Hematopoietic multipotent progenitor cell treated with erythropoietin and hydrocortisone succinate and interleukin-3 and kit ligand, for 4 days (in vitro differentiated cells): ENCODE results near the gene RNF14.

Experiments
- DNase-seq: peaks from one replicate; pipeline ENCODE4 v3.0.0-alpha.2; 2015

RNF14 gene

DNA sequence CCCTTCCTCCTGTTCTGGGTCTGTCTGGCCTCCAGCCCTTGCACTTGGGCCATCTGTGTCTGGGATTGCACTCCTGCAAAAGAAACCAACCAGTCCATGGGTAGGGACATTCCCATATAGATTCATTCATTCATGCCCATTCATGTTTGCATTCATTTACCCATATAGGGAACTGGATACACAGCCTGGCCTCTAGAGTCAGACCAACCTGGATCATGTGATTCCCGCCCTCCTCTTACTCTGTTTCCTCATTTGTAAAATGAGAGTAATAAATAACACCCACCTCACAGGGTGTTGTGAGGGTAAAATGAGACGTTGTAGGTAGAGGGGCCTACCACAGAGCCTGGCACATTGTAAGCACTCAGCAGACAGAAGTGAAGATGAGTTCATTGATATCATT, 19.4 kb upstream of the RNF14 start:
- no peak for DNase-seq

DNA sequence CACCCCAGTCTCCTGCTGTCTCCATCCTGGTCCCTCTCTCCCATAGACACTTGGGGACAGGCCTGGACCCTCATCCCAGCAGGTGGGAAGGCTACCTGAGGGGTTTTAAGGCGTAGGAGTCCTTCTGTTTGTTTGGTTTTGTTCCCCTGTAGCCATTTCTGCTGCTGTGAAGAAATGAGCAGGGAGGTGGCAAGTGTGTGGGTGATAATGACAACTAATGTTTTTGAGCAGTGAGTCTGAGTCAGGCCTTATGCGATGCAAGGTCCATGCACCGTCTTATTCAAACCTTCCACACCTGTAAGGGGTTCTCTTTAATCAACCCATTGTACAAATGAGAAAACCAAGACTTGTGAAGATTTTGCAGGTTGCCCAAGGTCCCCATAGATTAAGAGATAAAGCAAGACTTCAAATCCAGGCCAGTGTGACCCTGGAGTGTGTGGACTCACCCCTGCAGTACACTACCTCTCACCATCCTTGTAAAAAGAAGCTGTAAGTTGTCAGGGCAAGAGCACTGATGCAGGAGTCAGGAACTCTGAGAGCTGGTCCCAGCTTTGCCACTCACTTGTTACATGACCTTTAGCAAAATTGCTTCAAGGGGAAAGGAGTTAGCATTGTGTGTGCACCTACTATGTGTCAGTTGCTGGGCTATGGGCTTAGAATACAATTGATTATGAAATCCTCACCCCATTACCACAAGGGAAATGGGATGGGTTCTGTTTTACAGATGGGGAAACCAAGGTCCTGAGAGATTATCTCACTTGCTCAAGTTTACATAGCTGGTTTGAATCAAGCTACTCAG, 18.5 kb upstream of the RNF14 start:
- no peak for DNase-seq

DNA sequence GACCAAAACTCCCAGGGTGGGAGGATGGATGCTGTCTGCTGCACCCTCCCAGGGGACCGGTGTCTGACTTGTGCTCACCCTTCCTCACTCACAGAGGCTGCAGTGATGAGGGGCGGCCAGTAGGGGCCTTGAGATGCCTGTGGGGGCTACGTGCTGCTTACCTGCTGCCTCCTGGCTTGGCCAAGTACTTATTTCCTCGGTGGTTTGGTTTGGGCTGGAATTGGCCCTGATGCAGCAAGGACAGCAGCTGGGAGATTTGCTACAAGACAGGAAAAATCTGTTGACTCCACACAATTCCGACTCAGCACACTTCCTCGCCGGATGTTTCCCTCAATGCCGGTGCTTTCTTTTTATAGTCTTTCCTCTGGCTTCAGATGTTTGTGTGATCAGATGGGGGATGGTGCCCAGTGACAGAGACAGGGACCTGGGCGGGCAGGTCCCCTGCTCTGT, 17.5 kb upstream of the RNF14 start:
- DNase-seq, result peak; percentile 47

DNA sequence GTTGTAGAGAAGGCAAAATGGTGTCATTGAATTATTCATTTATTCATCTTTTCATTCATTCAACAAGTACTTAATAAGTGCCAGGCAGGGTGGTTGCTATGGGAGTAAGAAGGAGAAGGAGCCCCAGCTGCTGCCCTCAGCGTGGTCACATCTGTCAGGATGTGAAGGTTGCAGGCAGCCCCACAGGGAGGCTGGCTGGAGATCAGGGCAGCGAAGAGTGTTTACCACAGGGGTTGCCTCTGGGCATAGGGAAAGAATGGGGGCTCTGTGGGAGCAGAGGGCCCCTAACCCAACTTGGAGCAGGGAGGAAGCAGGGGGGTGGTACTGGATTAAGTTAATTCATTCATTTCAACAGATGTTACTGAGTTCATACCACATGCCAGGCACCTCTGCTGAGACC, 16.9 kb upstream of the RNF14 start:
- no peak for DNase-seq

DNA sequence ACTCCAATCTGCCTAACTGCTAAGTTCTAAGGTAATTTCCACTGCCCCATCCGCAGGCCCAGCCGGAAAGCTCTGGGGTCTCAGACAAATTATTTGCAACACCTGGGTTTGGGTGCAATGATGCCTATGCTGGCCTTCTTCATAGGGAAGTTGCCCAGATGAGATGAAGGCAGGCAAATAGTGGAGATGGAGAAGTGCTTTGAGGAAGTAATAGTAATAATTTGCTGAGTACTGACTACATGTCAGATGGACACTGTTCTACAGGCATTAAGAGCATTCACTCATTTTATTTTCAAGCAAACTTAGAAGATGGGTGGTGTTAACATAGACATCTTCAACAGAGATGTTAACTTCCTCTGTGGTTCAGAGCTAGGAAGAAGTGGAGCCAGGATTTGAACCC, 14.7 kb upstream of the RNF14 start:
- DNase-seq, result no peak

DNA sequence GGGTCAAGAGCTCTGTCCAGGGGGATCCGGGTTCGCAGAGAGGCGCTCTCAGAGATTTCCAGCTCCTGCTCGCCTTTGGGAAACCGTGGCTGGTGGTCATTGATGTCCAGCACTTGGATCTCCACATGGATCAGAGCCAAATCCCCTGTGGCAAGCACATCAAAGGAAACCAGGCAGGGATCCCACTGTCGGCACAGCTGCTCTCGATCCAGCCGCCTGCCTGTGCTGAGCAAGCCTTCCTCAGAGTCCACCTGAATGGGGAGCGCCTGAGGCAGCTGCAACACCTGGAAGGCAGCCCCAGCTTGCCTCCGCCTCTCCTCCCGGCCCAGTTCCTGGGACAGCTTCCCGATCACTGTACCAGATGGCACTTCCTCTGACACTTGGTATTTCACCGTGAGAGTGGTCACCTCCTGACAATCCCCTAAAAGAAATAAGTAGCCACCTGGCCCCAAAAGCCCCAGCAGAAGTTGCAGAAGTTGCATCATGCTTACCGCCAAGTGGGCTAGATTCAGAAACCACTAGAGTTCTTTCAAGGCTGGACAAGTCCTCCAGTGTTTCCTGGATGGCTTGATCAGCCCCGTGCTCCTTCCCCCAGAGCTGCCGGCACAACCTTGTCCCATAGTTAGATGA, 11.4 kb upstream of the RNF14 start:
- peak; percentile 53 for DNase-seq

DNA sequence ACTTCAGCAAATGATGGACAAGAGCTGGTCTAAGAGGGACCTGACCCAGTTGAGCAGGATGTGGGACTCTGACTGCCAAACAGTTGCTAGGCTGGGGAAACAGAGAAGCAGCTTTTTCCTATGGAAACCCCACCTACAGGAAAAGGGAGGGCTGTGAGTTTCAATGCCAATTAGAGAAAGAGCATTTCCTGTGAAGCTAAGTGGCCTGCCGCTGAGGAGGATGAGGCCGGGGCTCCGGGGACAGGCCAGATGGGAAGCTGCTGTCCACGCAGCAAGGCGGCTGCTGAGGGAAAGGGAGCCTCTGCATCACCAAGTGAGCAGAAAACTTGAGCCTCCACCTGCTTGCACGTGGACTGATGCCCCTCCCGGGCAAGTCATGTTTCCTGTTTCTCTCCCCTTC, 10.8 kb upstream of the RNF14 start, which contains the start of gene PCDH12:
Gene PCDH12 (minus strand): TSS at position 90 of the 400 bp plus-strand sequence. CDS start 351 bp downstream, outside the sequence.
- peak; percentile 34 for DNase-seq

DNA sequence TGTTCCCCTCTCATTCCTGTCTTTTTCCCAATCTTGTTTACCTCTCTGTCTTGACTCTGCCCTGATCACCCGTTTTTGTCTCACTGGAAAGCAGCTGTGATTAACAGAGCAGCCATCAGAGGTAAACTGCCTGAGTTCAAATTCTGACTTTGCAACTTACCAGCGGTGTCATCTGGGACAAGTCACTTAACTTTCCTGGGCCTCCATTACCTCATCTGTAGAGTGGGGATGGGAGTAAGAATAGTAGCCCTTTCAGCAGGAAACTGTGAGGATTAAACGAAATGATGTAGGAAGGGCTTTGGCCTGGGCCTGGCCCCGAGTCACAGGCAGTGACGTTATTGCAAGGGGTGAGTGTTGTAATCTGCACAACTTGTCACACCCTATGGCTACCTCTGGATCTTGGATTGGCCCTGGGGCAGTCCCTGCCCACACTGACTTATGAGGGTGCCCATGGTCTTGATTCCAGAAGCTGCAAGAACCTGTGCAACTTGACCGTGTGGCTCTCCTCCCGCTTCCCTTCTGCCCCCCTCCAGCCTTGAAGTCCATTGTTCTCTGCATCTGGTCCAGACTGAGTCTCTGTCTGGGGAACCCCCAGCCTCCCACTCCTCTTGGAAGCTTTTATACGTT, 10.2 kb upstream of the RNF14 start:
- no peak for DNase-seq

DNA sequence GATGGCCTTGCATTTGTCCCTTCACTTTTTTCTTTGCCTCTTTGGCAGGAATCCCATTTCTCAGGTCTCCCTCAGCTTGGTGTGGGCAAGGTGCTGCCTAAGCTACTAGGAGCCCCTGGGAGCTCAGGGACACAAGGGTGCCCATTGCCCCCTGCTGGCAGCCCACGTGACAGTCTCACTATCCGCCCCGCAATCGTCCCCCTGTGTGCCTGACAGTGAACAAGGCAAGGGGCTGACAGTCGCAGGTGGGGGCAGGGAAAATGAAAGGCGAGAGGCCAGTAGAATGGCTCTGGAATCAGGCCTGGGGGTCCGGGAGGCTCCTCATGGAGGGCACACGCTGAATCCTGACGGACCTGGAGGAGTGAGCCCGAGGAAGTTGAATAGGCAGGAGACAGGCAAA, 8.9 kb upstream of the RNF14 start:
- peak; percentile 64 for DNase-seq

DNA sequence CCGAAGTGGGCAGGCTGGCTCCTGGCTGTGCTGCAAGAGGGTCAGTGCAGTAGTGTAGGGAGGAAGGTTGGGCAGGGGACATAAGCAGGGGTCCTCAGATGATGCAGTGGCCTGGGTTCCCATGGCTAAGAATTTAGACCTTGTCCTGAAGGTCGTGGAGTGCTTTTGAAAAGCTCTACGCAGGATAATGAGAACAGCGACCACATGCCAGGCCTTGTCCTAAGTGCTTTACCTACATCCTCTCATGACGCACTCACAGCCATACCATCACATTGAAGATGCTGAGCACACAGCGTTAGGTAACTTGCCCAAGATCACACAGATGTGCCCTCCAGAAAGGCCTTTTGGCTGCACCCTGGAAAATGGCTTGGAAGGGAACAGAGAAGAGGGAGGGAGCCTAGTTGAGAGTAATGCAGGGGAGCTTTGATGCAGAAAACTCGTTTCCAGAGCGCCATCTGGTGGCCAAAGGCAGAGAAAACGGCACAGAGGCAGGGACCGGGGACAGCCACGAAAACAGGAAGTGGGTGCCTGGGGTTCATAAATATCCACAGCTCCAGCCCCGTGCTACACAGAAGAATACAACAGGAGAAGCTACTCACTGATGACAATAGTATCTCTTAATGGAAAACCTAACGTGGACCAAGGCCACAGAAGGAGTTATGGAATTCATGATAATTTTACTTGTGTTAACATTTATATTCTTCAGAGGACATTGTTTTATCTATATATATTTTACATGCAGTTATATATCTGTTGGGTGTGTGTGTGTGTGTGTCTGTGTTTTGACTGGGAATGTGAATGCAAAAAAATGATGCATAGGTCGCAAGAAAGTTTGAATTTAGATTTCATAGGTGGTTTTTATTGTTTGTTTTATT, 8.2 kb upstream of the RNF14 start:
- DNase-seq, result peak; percentile 97

DNA sequence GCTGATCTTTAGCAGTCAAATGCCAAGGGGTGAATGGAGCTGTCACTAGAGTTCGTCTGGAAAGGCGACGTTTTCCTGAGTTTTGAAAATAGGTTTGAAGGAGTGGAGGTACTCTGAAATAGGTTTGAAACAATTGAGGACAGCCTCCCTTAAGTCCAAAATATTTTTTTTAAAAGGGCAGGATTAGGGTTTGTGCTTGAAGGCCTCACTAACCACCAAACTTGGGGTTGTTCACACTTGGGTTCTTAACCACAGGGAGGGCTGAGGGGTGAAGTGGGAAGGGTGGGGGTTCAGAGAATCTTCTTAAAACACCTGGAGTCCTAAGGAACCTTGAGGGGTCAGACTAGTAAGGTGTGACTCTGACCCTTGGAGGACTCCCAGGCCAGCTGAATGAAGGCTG, 7.4 kb upstream of the RNF14 start:
- DNase-seq, result no peak

DNA sequence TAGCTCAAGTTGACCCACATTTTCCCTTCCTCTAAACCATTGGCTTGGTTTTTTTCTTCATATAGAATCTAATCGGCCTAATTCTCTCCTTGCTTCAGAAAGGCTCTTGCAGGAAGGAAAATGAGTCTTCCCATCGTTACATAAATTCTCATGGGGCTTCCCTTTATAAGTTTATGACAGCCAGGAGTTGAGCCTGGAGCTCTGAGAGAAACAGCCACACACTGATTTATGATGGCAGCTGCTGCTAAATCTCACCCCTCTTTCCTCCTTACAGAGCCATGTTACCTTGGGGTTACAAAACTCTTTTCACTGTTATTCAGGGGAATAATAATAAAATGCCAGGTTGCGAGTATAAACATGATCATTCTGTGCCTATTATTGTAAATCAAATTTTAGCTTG, 5.2 kb upstream of the RNF14 start:
- no peak for DNase-seq

DNA sequence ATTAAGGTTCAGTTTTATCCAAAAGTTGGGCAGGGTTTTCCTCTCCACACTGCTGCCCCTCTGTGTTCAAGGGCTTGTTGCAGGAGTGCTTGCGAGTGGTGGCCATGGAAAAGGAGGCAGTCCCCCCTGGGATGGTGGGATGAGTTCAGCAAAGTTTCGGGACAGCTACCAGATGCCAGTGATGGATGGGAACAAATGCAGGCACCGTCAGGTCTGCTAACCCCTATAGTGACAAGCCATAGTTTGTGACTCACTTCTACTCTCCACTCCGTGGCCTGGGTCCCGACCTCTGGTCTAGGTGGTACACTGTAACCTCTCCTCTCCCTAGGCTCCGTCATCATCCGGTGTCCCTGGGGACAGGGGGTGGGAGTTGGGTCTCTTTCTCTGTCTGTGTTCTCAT, 3.8 kb upstream of the RNF14 start:
- DNase-seq, result no peak

DNA sequence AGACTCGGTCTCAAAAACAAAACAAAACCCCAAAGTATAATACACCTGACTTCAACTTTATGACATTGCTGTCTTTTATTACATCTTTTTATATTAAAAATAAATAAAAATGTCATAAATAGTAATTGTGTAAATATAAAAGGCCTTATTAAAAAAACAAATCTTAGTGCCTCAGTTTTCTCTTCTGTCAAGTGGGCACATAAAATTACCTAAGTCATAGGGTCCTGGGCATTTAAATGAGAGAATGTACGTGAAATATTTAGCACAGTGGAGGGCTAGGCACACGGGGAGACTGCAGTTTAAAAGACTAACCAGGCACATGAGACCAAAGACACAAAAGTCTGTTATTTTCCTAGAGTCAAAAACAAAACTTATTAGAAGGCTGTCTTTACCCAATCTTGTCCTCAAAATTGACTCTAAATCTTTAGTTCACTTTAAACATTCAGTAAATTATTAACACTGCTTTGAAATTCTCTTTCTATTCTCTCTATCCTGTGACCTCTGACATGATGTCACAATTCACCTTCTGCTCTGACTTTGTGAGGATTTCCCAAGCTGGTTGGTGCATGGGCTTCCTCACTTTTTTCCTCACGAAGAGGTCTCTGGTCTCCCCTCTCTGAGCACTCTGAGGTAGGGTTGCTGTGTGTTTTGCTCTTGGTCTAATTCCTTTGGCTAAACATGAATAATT, 2.5 kb upstream of the RNF14 start:
- DNase-seq, result no peak

DNA sequence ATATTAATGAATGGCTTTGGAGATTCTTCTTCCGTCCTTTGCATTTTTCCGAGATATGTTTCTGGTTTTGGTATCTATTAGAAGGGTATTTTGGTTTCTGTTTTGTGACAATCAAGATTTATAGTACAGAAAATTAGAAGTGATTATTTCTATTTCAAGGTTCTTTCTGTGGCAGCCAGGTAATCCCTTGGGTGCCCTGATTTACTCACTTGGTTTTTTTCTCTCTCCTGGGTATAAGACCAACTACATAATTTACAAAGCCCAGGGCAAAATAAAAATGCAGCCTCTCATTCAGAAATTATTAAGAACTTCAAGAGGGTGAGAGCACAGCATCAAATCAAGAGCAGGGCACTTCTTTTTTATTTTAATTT, 2.0 kb upstream of the RNF14 start:
- DNase-seq, result no peak

DNA sequence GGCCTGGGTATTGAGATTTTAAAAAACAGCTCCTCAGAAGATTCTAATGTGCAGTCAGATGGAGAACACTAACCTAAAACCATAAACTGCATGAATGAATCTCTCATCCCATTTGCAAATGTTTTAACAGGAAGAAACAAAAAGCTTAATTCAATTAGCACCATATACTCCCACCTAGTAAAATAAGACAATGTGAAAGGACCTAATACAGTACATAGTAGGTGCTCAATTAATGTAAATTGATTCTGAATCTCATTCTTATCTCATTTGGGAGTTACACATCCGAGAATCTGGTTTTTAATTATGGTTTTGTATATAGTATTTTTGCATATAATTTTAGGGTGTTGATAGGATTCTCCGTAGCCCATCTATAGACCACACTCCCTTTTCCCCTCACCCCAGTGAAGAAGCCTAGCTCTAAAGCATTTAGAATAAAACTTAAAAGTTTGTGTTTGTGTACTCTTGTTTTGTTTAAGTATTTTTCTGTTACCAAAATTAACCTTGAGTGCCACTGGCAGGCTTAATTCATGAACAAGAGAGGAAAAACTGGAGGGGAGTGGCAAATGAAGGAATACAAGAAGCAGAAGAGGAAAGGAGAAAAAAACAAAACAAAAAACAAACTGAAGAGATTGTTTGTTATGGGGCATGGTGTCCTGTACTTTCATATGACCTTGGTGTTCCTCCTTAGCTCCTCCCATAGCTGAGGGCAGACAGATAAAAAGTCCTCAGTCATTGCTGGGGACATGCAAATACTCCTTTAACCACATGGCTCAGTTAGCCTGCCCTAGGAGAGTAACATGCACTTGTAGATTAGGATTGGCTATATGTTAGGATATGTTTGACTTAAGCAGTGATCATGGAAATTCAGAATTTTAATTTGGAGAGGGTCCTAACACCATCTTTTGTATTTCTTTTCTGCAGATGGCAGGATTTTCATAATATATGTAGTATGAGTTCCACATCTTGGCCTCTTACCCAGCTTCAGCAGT, 1.2 kb downstream of the RNF14 start:
- DNase-seq, result peak; percentile 95

DNA sequence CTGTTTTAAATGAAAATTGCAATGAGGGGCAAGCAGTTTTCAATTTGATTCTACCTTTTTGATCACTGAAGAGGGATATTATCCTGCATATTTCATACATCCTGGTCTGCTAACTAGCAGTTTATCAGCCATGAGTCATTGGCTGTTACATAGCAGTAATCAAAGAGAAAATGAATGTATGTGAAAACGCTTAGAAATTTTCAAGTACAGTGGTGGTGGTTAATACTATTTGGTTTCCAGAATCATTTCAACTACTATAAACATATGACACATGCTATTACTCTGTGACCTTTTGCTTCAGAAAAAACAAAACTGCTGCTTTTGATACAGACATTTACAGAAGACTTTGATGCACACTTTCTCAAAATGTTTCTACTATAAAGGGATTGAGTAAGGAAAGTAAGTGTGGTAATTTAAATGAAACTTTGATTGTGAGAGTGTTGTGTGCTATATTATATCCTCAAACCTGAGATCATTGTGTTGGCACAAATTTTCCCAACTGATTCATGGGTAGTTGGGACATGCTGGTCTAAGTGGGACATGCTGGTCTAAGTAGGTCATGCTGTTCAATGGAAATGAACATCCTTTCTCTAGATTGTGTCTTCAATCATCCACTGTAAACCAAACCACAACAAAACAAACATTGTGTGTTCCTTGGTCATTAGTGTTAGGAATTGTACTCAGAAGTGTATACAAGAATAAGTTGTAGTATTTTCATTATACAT, 5.1 kb downstream of the RNF14 start:
- DNase-seq, result no peak

DNA sequence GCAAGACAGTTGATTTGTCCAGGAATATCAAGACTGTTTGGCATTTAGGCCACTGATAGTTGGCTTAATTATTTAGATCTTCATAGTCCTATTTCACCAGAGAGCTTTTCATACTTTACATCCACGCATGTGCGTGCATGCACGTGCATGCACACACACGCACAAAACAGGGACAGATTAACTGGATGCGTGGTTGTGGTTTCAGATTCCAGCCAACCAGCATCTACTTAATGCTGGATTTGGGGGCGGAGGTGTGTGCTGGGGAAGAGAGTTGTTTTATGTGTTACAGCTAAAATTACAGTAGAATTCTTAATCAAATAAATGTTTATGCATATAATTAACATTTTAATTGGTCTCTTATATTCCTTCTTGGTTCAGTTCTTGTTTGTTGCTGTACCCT, 7.3 kb downstream of the RNF14 start:
- DNase-seq, result no peak

DNA sequence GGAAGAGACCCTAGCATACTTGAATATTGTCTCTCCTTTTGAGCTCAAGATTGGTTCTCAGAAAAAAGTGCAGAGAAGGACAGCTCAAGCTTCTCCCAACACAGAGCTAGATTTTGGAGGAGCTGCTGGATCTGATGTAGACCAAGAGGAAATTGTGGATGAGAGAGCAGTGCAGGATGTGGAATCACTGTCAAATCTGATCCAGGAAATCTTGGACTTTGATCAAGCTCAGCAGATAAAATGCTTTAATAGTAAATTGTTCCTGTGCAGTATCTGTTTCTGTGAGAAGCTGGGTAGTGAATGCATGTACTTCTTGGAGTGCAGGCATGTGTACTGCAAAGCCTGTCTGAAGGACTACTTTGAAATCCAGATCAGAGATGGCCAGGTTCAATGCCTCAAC, 9.5 kb downstream of the RNF14 start:
- no peak for DNase-seq

DNA sequence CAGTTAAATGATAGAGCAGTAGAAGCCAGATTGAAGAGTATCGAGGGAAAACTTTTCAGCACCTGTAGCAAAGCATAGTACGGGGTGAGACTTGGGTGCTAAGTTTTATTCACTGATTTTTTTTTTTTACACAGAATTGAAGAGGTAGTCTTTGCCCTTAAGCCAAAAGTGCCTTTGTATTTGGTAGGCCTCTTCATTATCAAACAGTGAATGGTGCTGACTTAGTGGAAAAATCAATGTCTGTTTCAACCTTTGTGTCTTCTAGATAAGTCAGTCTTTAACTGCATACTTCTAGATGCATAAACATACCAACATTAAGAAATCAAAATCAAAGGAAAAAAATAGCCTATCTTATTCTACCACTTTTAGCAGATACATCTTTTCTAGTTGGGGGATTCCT, 13.7 kb downstream of the RNF14 start:
- no peak for DNase-seq

DNA sequence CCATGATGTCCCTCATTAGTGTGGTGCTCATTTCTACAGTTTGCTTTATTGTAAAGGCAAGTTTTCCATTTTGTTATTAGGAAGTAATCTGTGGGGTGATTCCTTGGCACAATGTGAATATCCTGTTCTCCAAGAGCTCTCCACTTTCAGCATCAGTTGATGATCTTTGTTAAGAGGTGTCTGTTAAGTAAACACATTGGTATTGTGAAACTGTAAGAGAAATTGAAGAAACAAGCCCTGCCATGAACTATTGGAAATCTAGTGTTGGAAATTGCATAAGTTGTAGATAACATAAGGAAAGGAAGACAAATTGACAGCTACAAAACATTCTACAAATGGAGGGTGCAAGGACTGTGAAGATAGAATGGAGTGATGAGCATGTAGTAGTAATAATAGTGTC, 17.2 kb downstream of the RNF14 start:
- DNase-seq, result no peak
